ENCODE measurements around the gene AIPL1. TPM values are rescaled to one million over a fixed set of nuclear protein-coding genes. Genes with fewer than 3 reads are reported as not detected.

AIPL1 gene
- total RNA-seq, 2 experiments from 2014 or later, result not detected

GRCh38 chr17:6444571-6445335 lies 9.8 kb upstream of the AIPL1 start:
- H3K27me3 Mint-ChIP-seq, result peaks cover 9% of the 10 kb centered on the region
- H3K36me3 Mint-ChIP-seq, result no peaks in the 10 kb centered on the region
- no peaks in the 10 kb centered on the region for H3K9me3 Mint-ChIP-seq
- DNase-seq, result no peak
- H3K4me3 Mint-ChIP-seq, result peak overlapping the region; percentile 88
- H3K27ac Mint-ChIP-seq, result peak overlapping the region; percentile 89
- H3K4me1 Mint-ChIP-seq, result peaks cover 12% of the 10 kb centered on the region

- H3K9me3 Mint-ChIP-seq, result no peaks in the 10 kb centered on the region
- peaks cover 12% of the 10 kb centered on the region for H3K4me1 Mint-ChIP-seq
- H3K4me3 Mint-ChIP-seq, result peak within 1 kb of the TSS; percentile 88
- H3K27ac Mint-ChIP-seq, result peak within 1 kb of the TSS; percentile 89
- DNase-seq, result peak; percentile 93
- H3K27me3 Mint-ChIP-seq, result peaks cover 14% of the 10 kb centered on the region
- H3K36me3 Mint-ChIP-seq, result no peaks in the 10 kb centered on the region
These were observed 9.0 kb upstream of the AIPL1 start, which contains the start of gene PIMREG for GRCh38 chr17:6443692-6444570. TSS of gene PIMREG (plus strand) at chr17:6444455. CDS start at chr17:6445111, 656 bp downstream.

GRCh38 chr17:6442775-6443174 lies 7.9 kb upstream of the AIPL1 start:
- Mint-ChIP-seq H3K36me3 (no peaks in the 10 kb centered on the region), H3K9me3 (no peaks in the 10 kb centered on the region), H3K27ac (no peak overlapping the region), H3K4me3 (no peak overlapping the region), H3K4me1 (peaks cover 12% of the 10 kb centered on the region), H3K27me3 (peaks cover 17% of the 10 kb centered on the region)
- DNase-seq, result no peak

GRCh38 chr17:6439951-6440350 lies 5.0 kb upstream of the AIPL1 start:
- H3K27ac Mint-ChIP-seq, result no peak overlapping the region
- peaks cover 35% of the 10 kb centered on the region for H3K27me3 Mint-ChIP-seq
- no peak for DNase-seq
- peaks cover 14% of the 10 kb centered on the region for H3K4me1 Mint-ChIP-seq
- no peak overlapping the region for H3K4me3 Mint-ChIP-seq
- H3K36me3 Mint-ChIP-seq, result no peaks in the 10 kb centered on the region
- H3K9me3 Mint-ChIP-seq, result no peaks in the 10 kb centered on the region

GRCh38 chr17:6437956-6438355 lies 3.0 kb upstream of the AIPL1 start:
- Mint-ChIP-seq H3K4me1 (peaks cover 1% of the 10 kb centered on the region), H3K4me3 (no peak overlapping the region), H3K9me3 (no peaks in the 10 kb centered on the region), H3K36me3 (no peaks in the 10 kb centered on the region), H3K27ac (no peak overlapping the region), H3K27me3 (peaks cover 29% of the 10 kb centered on the region)
- no peak for DNase-seq

GRCh38 chr17:6437466-6437865 lies 2.5 kb upstream of the AIPL1 start:
- Mint-ChIP-seq H3K4me3 (no peak overlapping the region), H3K4me1 (peaks cover 1% of the 10 kb centered on the region), H3K27ac (no peak overlapping the region), H3K27me3 (peaks cover 29% of the 10 kb centered on the region), H3K36me3 (no peaks in the 10 kb centered on the region), H3K9me3 (no peaks in the 10 kb centered on the region)
- DNase-seq, result no peak

- Mint-ChIP-seq H3K9me3 (peaks cover 5% of the 10 kb centered on the region), H3K27ac (no peak overlapping the region)
These were observed 1.0 kb upstream of the AIPL1 start for GRCh38 chr17:6435968-6436367.

GRCh38 chr17:6430769-6431168 lies 4.2 kb downstream of the AIPL1 start:
- Mint-ChIP-seq H3K4me3 (no peak overlapping the region), H3K36me3 (peaks cover 9% of the 10 kb centered on the region)

More at GRCh38 chr17:6435968-6436367, 1.0 kb upstream of the AIPL1 start:
- peak; percentile 56 for DNase-seq
- H3K27me3 Mint-ChIP-seq, result peaks cover 38% of the 10 kb centered on the region
- peaks cover 1% of the 10 kb centered on the region for H3K4me1 Mint-ChIP-seq
- H3K4me3 Mint-ChIP-seq, result no peak overlapping the region
- peaks cover 4% of the 10 kb centered on the region for H3K36me3 Mint-ChIP-seq

GRCh38 chr17:6429266-6429665 lies 5.7 kb downstream of the AIPL1 start:
- Mint-ChIP-seq H3K4me3 (no peak overlapping the region), H3K4me1 (peaks cover 15% of the 10 kb centered on the region), H3K36me3 (peaks cover 9% of the 10 kb centered on the region), H3K9me3 (peaks cover 12% of the 10 kb centered on the region), H3K27me3 (peaks cover 23% of the 10 kb centered on the region), H3K27ac (no peak overlapping the region)
- no peak for DNase-seq

More at GRCh38 chr17:6430769-6431168, 4.2 kb downstream of the AIPL1 start:
- DNase-seq, result no peak
- no peak overlapping the region for H3K27ac Mint-ChIP-seq
- peaks cover 12% of the 10 kb centered on the region for H3K9me3 Mint-ChIP-seq
- peaks cover 15% of the 10 kb centered on the region for H3K27me3 Mint-ChIP-seq
- peaks cover 15% of the 10 kb centered on the region for H3K4me1 Mint-ChIP-seq

GRCh38 chr17:6428207-6428965 lies 6.5 kb downstream of the AIPL1 start:
- Mint-ChIP-seq H3K27me3 (peaks cover 25% of the 10 kb centered on the region), H3K27ac (no peak overlapping the region), H3K4me1 (peaks cover 15% of the 10 kb centered on the region), H3K4me3 (no peak overlapping the region), H3K36me3 (peaks cover 9% of the 10 kb centered on the region), H3K9me3 (peaks cover 12% of the 10 kb centered on the region)
- no peak for DNase-seq

- H3K27me3 Mint-ChIP-seq, result peaks cover 26% of the 10 kb centered on the region
- peaks cover 15% of the 10 kb centered on the region for H3K4me1 Mint-ChIP-seq
- DNase-seq, result peak; percentile 64
- peak overlapping the region; percentile 87 for H3K27ac Mint-ChIP-seq
- peak overlapping the region; percentile 46 for H3K4me3 Mint-ChIP-seq
- H3K9me3 Mint-ChIP-seq, result peaks cover 12% of the 10 kb centered on the region
- H3K36me3 Mint-ChIP-seq, result peaks cover 9% of the 10 kb centered on the region
These were observed 7.6 kb downstream of the AIPL1 start for GRCh38 chr17:6427279-6427781.

GRCh38 chr17:6426356-6427101 lies 8.4 kb downstream of the AIPL1 start:
- no peak overlapping the region for H3K4me3 Mint-ChIP-seq
- H3K27ac Mint-ChIP-seq, result no peak overlapping the region
- DNase-seq, result no peak
- peaks cover 7% of the 10 kb centered on the region for H3K36me3 Mint-ChIP-seq
- peaks cover 10% of the 10 kb centered on the region for H3K9me3 Mint-ChIP-seq
- H3K27me3 Mint-ChIP-seq, result peaks cover 28% of the 10 kb centered on the region
- peaks cover 16% of the 10 kb centered on the region for H3K4me1 Mint-ChIP-seq

GRCh38 chr17:6425407-6425806 lies 9.5 kb downstream of the AIPL1 start:
- no peak for DNase-seq
- peaks cover 35% of the 10 kb centered on the region for H3K27me3 Mint-ChIP-seq
- peaks cover 2% of the 10 kb centered on the region for H3K36me3 Mint-ChIP-seq
- H3K4me1 Mint-ChIP-seq, result peaks cover 16% of the 10 kb centered on the region
- H3K4me3 Mint-ChIP-seq, result no peak overlapping the region
- peaks cover 3% of the 10 kb centered on the region for H3K9me3 Mint-ChIP-seq
- no peak overlapping the region for H3K27ac Mint-ChIP-seq

GRCh38 chr17:6423931-6424330 lies 11.0 kb downstream of the AIPL1 start:
- peaks cover 41% of the 10 kb centered on the region for H3K27me3 Mint-ChIP-seq
- peaks cover 16% of the 10 kb centered on the region for H3K4me1 Mint-ChIP-seq
- no peaks in the 10 kb centered on the region for H3K36me3 Mint-ChIP-seq
- H3K27ac Mint-ChIP-seq, result no peak overlapping the region
- DNase-seq, result no peak
- no peaks in the 10 kb centered on the region for H3K9me3 Mint-ChIP-seq
- H3K4me3 Mint-ChIP-seq, result no peak overlapping the region

All from activated naive CD8-positive, alpha-beta T cell treated with anti-CD3 and anti-CD28 coated beads for 36 hours (primary cell).